K562 (cell line): Measurements from ENCODE around the gene ADAM22. TPM values are rescaled to one million over a fixed set of nuclear protein-coding genes. Genes with fewer than 3 reads are reported as not detected.

Experiments
- CC2D1A ChIP-seq: fragments of 450-650 bp; IDR thresholded peaks from 2 replicates; pipeline ENCODE4 v1.6.1; 2017; ENCODE audit warnings: mild to moderate bottlenecking
- FUS ChIP-seq: fragments of 200-400 bp; formaldehyde crosslinking; optimal IDR thresholded peaks from 2 replicates; pipeline ENCODE3; 2017; ENCODE audit warnings: low read depth, low read length
- JUN ChIP-seq, 2 experiments: sonication (generic) in 1 of 2; formaldehyde crosslinking in 1 of 2; IDR thresholded peaks; 2 replicates each; pipeline versions ENCODE4 v1.6.1 to v1.8.0; 2012 to 2022; ENCODE audit warnings: borderline replicate concordance in 2 of 2, mild to moderate bottlenecking in 2 of 2, improper control_type of control experiment in 1 of 2, low read depth in 1 of 2, low read length in 1 of 2, missing genetic modification reagents in 1 of 2
- PCBP2 ChIP-seq: fragments of 200-400 bp; formaldehyde crosslinking; IDR thresholded peaks from 2 replicates; pipeline ENCODE4 v1.6.1; 2018; ENCODE audit warnings: low read length, low read depth, mild to moderate bottlenecking, moderate library complexity; ENCODE audit not compliant: poor library complexity, severe bottlenecking
- RBM39 ChIP-seq: fragments of 200-400 bp; formaldehyde crosslinking; optimal IDR thresholded peaks from 2 replicates; pipeline ENCODE3; 2018; ENCODE audit warnings: low read depth, low read length
- SP1 ChIP-seq: sonication (generic); formaldehyde crosslinking; IDR thresholded peaks from 2 replicates; pipeline ENCODE4 v1.8.1; 2022; ENCODE audit warnings: mild to moderate bottlenecking, missing genetic modification reagents
- SRSF3 ChIP-seq: fragments of 200-400 bp; formaldehyde crosslinking; IDR thresholded peaks from 2 replicates; pipeline ENCODE4 v1.6.1; 2016; ENCODE audit warnings: mild to moderate bottlenecking, low read length, moderate library complexity; ENCODE audit not compliant: insufficient read depth
- TSC22D4 ChIP-seq: fragments of 450-650 bp; IDR thresholded peaks from 2 replicates; pipeline ENCODE4 v1.6.1; 2016; ENCODE audit warnings: missing genetic modification characterization, missing biosample characterization, control low read depth
- ZC3H4 ChIP-seq: sonication (generic); formaldehyde crosslinking; IDR thresholded peaks from 2 replicates; pipeline ENCODE4 v1.9.0; 2021; ENCODE audit warnings: missing genetic modification reagents, borderline replicate concordance
- ZNF133 ChIP-seq: fragments of 250-450 bp; sonication (Bioruptor Pico); IDR thresholded peaks from 2 replicates; pipeline ENCODE4 v1.4.0; 2020; ENCODE audit warnings: mild to moderate bottlenecking
- ZNF143 ChIP-seq: sonication (generic); formaldehyde crosslinking; IDR thresholded peaks from 2 replicates; pipeline ENCODE4 v1.9.0; 2022; ENCODE audit warnings: mild to moderate bottlenecking, missing genetic modification reagents
- ZNF431 ChIP-seq: sonication (generic); formaldehyde crosslinking; IDR thresholded peaks from 2 replicates; pipeline ENCODE4 v1.8.0; 2022; ENCODE audit warnings: mild to moderate bottlenecking, missing genetic modification reagents
- ZNF644 ChIP-seq: fragments of 200-800 bp; sonication (Bioruptor generic); IDR thresholded peaks from 2 replicates; pipeline ENCODE4 v1.6.1; 2016; ENCODE audit warnings: low read depth, missing genetic modification characterization, missing compliant biosample characterization
- ZNF668 ChIP-seq: fragments of 250-450 bp; sonication (Bioruptor Pico); IDR thresholded peaks from 2 replicates; pipeline ENCODE4 v1.8.0; 2022; ENCODE audit warnings: mild to moderate bottlenecking, inconsistent platforms
- ZSCAN32 ChIP-seq: fragments of 450-650 bp; formaldehyde crosslinking; IDR thresholded peaks from 2 replicates; pipeline ENCODE4 v1.4.0; 2020; ENCODE audit warnings: mild to moderate bottlenecking, moderate library complexity
- polyA plus RNA-seq, 8 experiments: library from polyadenylated mRNA; depleted of rRNA in 4 of 8; stranded (reverse) in 5 of 8; unstranded in 3 of 8; fragments of >200 nt; fragmentation: Nextera tagmentation in 2 of 8; fragmentation: Illumina TruSeq in 1 of 8; extraction: Ambion mirVana in 2 of 8; extraction: Trizol in 1 of 8; gene quantifications; 2 replicates each; pipeline versions ENCODE4 v1.2.1 to v1.2.3, GENCODE V29; 2011 to 2014; ENCODE audit warnings: inconsistent platforms in 1 of 8, missing spikeins in 1 of 8
- total RNA-seq, 7 experiments: library from RNA; depleted of rRNA in 6 of 7; stranded (reverse); fragments of >200 nt in 6 of 7; fragmentation: Illumina TruSeq in 2 of 7; extraction: Trizol in 2 of 7; gene quantifications; 2 replicates each; pipeline versions ENCODE4 v1.2.1 to v1.2.3, GENCODE V29; 2011 to 2021; ENCODE audit warnings: low replicate concordance in 1 of 7
- TF ChIP-seq, protein P1 (sequence below): fragments of 450-650 bp; conservative IDR thresholded peaks from 2 replicates; pipeline ENCODE4 v1.6.1; 2016; ENCODE audit warnings: missing genetic modification characterization, low read depth, mild to moderate bottlenecking, control low read depth, missing compliant biosample characterization
- TF ChIP-seq, protein P2 (sequence below): sonication (generic); formaldehyde crosslinking; IDR thresholded peaks from 2 replicates; pipeline ENCODE4 v1.8.0; 2022; ENCODE audit warnings: mild to moderate bottlenecking, missing genetic modification reagents, borderline replicate concordance
- TF ChIP-seq, protein P3 (sequence below): fragments of 200-800 bp; sonication (Bioruptor generic); IDR thresholded peaks from 2 replicates; pipeline ENCODE4 v1.6.1; 2017; ENCODE audit warnings: missing genetic modification characterization, missing compliant biosample characterization
- TF ChIP-seq, protein P4 (sequence below): fragments of 250-450 bp; sonication (Bioruptor Pico); IDR thresholded peaks from 2 replicates; pipeline ENCODE4 v1.5.1; 2021; ENCODE audit warnings: mild to moderate bottlenecking

The ADAM22 gene
- total and polyA plus RNA-seq, 9 of the 15 experiments (the other 6 are each of a cell fraction or from before 2014, with no cell fraction given): 0.01 to 0.58 (median 0.18) TPM

DNA sequence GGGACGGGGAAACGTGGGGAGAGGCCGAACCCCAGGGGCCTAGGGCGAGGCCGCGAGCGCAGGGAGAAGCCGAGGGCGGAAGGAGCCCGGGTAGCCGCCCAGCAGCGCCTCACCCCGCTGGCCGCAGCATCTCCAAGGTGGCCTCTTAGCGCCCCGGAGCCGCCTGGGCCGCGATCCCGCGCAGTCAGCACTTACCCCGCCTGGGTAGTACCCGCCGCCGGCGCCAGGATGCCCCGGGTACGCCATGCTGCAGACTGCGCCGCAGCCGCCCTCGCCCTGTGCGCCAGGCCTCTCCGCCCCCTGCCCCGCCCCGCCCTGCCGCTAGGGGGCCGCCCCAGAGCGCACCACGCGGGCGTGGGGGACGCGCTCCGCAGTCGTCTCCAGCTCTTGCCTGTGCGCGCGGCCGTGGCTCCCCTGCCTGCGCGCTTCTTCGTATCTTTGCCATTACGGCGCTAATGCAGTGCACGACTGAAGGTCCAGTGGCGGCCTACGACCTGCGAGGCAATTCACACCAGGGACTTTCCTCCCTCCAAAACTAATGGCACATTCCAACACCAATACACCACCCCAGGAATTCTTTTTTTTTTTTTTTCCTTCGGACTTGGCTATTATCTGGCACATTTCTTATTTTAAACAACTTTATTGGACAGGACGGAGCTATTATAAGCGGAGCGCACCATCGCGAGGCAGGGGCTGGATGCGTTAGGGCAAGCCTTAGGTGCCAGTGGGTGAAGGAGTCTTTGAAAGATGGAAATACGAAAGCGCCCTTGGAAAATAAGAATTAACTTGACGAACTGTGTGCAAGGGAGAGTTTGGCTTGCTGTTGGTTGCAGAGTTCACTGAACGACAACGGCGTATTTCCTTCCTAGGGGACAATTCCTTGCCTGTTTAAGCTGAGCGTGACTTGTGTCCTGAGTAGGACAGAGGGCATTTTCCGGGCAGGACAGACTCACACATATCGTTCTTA, 286.0 kb downstream of the ADAM22 start, which contains the start of gene SRI (continued):
- TF ChIP-seq, protein P1, sequence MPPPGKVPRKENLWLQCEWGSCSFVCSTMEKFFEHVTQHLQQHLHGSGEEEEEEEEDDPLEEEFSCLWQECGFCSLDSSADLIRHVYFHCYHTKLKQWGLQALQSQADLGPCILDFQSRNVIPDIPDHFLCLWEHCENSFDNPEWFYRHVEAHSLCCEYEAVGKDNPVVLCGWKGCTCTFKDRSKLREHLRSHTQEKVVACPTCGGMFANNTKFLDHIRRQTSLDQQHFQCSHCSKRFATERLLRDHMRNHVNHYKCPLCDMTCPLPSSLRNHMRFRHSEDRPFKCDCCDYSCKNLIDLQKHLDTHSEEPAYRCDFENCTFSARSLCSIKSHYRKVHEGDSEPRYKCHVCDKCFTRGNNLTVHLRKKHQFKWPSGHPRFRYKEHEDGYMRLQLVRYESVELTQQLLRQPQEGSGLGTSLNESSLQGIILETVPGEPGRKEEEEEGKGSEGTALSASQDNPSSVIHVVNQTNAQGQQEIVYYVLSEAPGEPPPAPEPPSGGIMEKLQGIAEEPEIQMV (tag): no peak
- TF ChIP-seq ZNF644 (tag): no peak; the same call in 1 of the 2 replicates
- TF ChIP-seq ZNF143 (CRISPR knock-in tag): no peak
- TF ChIP-seq CC2D1A: no peak
- TF ChIP-seq PCBP2: no peak
- no peak for TF ChIP-seq ZSCAN32
- TF ChIP-seq, protein P2, sequence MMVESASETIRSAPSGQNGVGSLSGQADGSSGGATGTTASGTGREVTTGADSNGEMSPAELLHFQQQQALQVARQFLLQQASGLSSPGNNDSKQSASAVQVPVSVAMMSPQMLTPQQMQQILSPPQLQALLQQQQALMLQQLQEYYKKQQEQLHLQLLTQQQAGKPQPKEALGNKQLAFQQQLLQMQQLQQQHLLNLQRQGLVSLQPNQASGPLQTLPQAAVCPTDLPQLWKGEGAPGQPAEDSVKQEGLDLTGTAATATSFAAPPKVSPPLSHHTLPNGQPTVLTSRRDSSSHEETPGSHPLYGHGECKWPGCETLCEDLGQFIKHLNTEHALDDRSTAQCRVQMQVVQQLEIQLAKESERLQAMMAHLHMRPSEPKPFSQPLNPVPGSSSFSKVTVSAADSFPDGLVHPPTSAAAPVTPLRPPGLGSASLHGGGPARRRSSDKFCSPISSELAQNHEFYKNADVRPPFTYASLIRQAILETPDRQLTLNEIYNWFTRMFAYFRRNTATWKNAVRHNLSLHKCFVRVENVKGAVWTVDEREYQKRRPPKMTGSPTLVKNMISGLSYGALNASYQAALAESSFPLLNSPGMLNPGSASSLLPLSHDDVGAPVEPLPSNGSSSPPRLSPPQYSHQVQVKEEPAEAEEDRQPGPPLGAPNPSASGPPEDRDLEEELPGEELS: no peak
- TF ChIP-seq ZC3H4 (CRISPR knock-in tag): no peak
- TF ChIP-seq, protein P3, sequence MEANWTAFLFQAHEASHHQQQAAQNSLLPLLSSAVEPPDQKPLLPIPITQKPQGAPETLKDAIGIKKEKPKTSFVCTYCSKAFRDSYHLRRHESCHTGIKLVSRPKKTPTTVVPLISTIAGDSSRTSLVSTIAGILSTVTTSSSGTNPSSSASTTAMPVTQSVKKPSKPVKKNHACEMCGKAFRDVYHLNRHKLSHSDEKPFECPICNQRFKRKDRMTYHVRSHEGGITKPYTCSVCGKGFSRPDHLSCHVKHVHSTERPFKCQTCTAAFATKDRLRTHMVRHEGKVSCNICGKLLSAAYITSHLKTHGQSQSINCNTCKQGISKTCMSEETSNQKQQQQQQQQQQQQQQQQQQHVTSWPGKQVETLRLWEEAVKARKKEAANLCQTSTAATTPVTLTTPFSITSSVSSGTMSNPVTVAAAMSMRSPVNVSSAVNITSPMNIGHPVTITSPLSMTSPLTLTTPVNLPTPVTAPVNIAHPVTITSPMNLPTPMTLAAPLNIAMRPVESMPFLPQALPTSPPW (CRISPR knock-in tag): peak; percentile 85
- TF ChIP-seq JUN (IDR thresholded peaks at IDR 0.05; ENCODE audit: borderline replicate concordance, low read depth, low read length): no peak
- no peak for TF ChIP-seq JUN (CRISPR knock-in tag; IDR thresholded peaks at IDR 0.05; ENCODE audit: borderline replicate concordance)
- no peak for TF ChIP-seq ZNF133
- no peak for TF ChIP-seq RBM39
- no peak for TF ChIP-seq ZNF668 (CRISPR knock-in tag)
- no peak for TF ChIP-seq FUS
- no peak for TF ChIP-seq TSC22D4 (tag)
- no peak for TF ChIP-seq ZNF431
- TF ChIP-seq, protein P4, sequence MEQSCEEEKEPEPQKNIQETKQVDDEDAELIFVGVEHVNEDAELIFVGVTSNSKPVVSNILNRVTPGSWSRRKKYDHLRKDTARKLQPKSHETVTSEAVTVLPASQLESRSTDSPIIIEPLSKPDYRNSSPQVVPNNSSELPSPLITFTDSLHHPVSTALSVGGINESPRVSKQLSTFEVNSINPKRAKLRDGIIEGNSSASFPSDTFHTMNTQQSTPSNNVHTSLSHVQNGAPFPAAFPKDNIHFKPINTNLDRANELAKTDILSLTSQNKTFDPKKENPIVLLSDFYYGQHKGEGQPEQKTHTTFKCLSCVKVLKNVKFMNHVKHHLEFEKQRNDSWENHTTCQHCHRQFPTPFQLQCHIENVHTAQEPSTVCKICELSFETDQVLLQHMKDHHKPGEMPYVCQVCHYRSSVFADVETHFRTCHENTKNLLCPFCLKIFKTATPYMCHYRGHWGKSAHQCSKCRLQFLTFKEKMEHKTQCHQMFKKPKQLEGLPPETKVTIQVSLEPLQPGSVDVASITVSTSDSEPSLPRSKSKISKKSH (CRISPR knock-in tag): no peak
- TF ChIP-seq SP1 (CRISPR knock-in tag): peak; percentile 35; the same call in 1 of the 2 replicates
- no peak for TF ChIP-seq SRSF3
